GM21390 (cell line): Measurements from ENCODE around the gene SHISAL2A.

Source experiments
- ATAC-seq: cut with Tn5 transposase; IDR thresholded peaks from one replicate; pipeline ENCODE4 v1.9.1; 2021; ENCODE audit not compliant: unreplicated experiment

The SHISAL2A gene

GRCh38 chr1:52615489-52616042, 17.4 kb upstream of the SHISAL2A start:
- no peak for ATAC-seq

- ATAC-seq, result no peak
These were observed 11.0 kb upstream of the SHISAL2A start for GRCh38 chr1:52621950-52622349.

GRCh38 chr1:52623812-52624211, 9.2 kb upstream of the SHISAL2A start:
- ATAC-seq, result no peak

GRCh38 chr1:52627028-52627427, 5.9 kb upstream of the SHISAL2A start:
- no peak for ATAC-seq

- ATAC-seq, result no peak
These were observed 4.2 kb upstream of the SHISAL2A start for GRCh38 chr1:52628614-52629324.

GRCh38 chr1:52629325-52629643, 3.7 kb upstream of the SHISAL2A start:
- ATAC-seq, result no peak

- ATAC-seq, result no peak
These were observed 3.3 kb upstream of the SHISAL2A start for GRCh38 chr1:52629667-52630066.

- ATAC-seq, result no peak
These were observed 1.1 kb upstream of the SHISAL2A start for GRCh38 chr1:52631759-52632331.

GRCh38 chr1:52633291-52633754, 355 bp downstream of the SHISAL2A start:
- ATAC-seq, result no peak

GRCh38 chr1:52634111-52634510, 1.1 kb downstream of the SHISAL2A start:
- no peak for ATAC-seq

GRCh38 chr1:52635321-52636089, 2.5 kb downstream of the SHISAL2A start:
- ATAC-seq, result no peak

- ATAC-seq, result peak; percentile 85
These were observed 4.0 kb downstream of the SHISAL2A start for GRCh38 chr1:52636721-52637695.

- ATAC-seq, result no peak
These were observed 5.0 kb downstream of the SHISAL2A start for GRCh38 chr1:52637946-52638345.

GRCh38 chr1:52640697-52641096, 7.7 kb downstream of the SHISAL2A start:
- no peak for ATAC-seq

GRCh38 chr1:52641307-52641706, 8.3 kb downstream of the SHISAL2A start:
- ATAC-seq, result no peak

- ATAC-seq, result no peak
These were observed 12.3 kb downstream of the SHISAL2A start for GRCh38 chr1:52645261-52645660.

- no peak for ATAC-seq
These were observed 18.9 kb downstream of the SHISAL2A start for GRCh38 chr1:52651904-52652303.

GRCh38 chr1:52653207-52653849, 20.4 kb downstream of the SHISAL2A start:
- no peak for ATAC-seq

GRCh38 chr1:52654063-52654462, 21.1 kb downstream of the SHISAL2A start:
- no peak for ATAC-seq

- ATAC-seq, result no peak
These were observed 24.7 kb downstream of the SHISAL2A start for GRCh38 chr1:52657702-52658101.
